Epithelial cell of proximal tubule (primary cell): ENCODE measurements around the gene TRPC3. TPM values are rescaled to one million over a fixed set of nuclear protein-coding genes. Genes with fewer than 3 reads are reported as not detected.

Source experiments
- DNase-seq: peaks from one replicate; pipeline ENCODE4 v3.0.0-alpha.2; 2011; ENCODE audit warnings: low read depth
- H3K4me3 ChIP-seq: 2 replicates; pipeline ENCODE4 v1.5.1; 2011; ENCODE audit warnings: low read depth, mild to moderate bottlenecking, low read length
- total RNA-seq: library from RNA; depleted of rRNA; stranded (reverse); fragments of >200 nt; gene quantifications from 2 replicates; pipeline ENCODE4 v1.2.3, GENCODE V29; 2015
- TF ChIP-seq, protein P1 (sequence below): conservative IDR thresholded peaks from 2 replicates; pipeline ENCODE4 v1.5.1; 2012; ENCODE audit warnings: low read depth, mild to moderate bottlenecking, low read length

Gene TRPC3
- total RNA-seq, 1 donor from 2014 or later, result 0.06 TPM

DNA sequence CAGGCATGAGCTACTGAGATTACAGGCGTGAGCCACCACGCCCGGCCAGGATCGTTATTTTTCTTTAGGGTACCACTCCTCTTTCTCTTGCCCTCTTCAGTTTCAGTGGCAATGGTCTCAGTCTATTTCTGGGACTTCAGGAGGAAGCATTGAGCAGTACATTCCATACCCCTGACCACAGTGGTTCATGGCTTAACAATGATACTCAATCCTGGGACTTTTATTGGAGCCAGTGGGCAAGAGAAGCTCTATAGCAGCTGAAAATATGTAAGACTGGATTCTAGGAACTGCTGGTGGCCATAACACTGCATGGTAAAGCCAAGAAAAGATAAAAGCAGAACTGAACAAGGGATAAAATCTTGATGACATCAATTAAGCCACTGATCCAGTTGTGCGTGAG lies 122.3 kb downstream of the TRPC3 start:
- TF ChIP-seq, protein P1, sequence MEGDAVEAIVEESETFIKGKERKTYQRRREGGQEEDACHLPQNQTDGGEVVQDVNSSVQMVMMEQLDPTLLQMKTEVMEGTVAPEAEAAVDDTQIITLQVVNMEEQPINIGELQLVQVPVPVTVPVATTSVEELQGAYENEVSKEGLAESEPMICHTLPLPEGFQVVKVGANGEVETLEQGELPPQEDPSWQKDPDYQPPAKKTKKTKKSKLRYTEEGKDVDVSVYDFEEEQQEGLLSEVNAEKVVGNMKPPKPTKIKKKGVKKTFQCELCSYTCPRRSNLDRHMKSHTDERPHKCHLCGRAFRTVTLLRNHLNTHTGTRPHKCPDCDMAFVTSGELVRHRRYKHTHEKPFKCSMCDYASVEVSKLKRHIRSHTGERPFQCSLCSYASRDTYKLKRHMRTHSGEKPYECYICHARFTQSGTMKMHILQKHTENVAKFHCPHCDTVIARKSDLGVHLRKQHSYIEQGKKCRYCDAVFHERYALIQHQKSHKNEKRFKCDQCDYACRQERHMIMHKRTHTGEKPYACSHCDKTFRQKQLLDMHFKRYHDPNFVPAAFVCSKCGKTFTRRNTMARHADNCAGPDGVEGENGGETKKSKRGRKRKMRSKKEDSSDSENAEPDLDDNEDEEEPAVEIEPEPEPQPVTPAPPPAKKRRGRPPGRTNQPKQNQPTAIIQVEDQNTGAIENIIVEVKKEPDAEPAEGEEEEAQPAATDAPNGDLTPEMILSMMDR, result no peak
- no peak for DNase-seq
- H3K4me3 ChIP-seq, result no peak overlapping the region

Other genes starting within 250 kb of the TRPC3 start
- gene SMIM43, start 186.9 kb downstream of the TRPC3 start, total RNA-seq, result 0.07 TPM in 1 of 2 replicates, not detected in the other
- 55.5 and 71.1 TPM in 2 replicates for gene EXOSC9, start 150.7 kb downstream of the TRPC3 start, total RNA-seq
- gene CCNA2, start 128.2 kb downstream of the TRPC3 start, total RNA-seq, result 106 and 139 TPM in 2 replicates
- 22.7 and 26.5 TPM in 2 replicates for gene BBS7, start 81.6 kb downstream of the TRPC3 start, total RNA-seq
- 15.5 and 20.9 TPM in 2 replicates for gene BLTP1, start 200.3 kb upstream of the TRPC3 start, total RNA-seq